GM23338 (cell line): ENCODE data around the gene GRK2. TPM values are rescaled to one million over a fixed set of nuclear protein-coding genes. Genes with fewer than 3 reads are reported as not detected.

Experiments used
- ATAC-seq: fragments of 200-7000 bp; cut with Tn5 transposase; 3 replicates; pipeline ENCODE4 v1.9.1; 2020
- DNase-seq: peaks from one replicate; pipeline ENCODE4 v3.0.0-alpha.2; 2015; ENCODE audit warnings: low spot score
- H2AFZ ChIP-seq: fragments of 200-600 bp; sonication (generic); 2 replicates; pipeline ENCODE4 v1.8.0; 2016; ENCODE audit warnings: antibody characterized with exemption, mild to moderate bottlenecking, moderate library complexity
- H3F3A ChIP-seq: fragments of 200-600 bp; sonication (generic); replicated peaks from 2 replicates; pipeline ENCODE4 v1.8.0; 2017; ENCODE audit warnings: antibody characterized with exemption, mixed run types, low read depth
- H3K27ac ChIP-seq: fragments of 200-600 bp; sonication (generic); 2 replicates; pipeline ENCODE4 v1.6.1; 2016; ENCODE audit warnings: low read depth
- H3K27me3 ChIP-seq: fragments of 200-600 bp; sonication (generic); 2 replicates; pipeline ENCODE4 v1.8.0; 2016; ENCODE audit warnings: mild to moderate bottlenecking, mixed run types, moderate library complexity; ENCODE audit not compliant: insufficient read depth
- H3K36me3 ChIP-seq: fragments of 200-600 bp; sonication (generic); 2 replicates; pipeline ENCODE4 v1.8.0; 2016; ENCODE audit warnings: mild to moderate bottlenecking; ENCODE audit not compliant: insufficient read depth
- H3K4me1 ChIP-seq: fragments of 200-600 bp; sonication (generic); 2 replicates; pipeline ENCODE4 v1.8.0; 2016; ENCODE audit warnings: mild to moderate bottlenecking, moderate library complexity; ENCODE audit not compliant: insufficient read depth
- H3K4me2 ChIP-seq: fragments of 200-600 bp; sonication (generic); 2 replicates; pipeline ENCODE4 v1.7.1; 2017; ENCODE audit warnings: mixed run types
- H3K4me3 ChIP-seq: fragments of 200-600 bp; sonication (generic); 2 replicates; pipeline ENCODE4 v1.6.1; 2016; ENCODE audit warnings: mixed run types
- H3K79me2 ChIP-seq: fragments of 200-600 bp; sonication (generic); replicated peaks from 2 replicates; pipeline ENCODE4 v1.8.0; 2017; ENCODE audit warnings: mild to moderate bottlenecking; ENCODE audit not compliant: insufficient read depth
- H3K9me2 ChIP-seq: fragments of 200-600 bp; sonication (generic); 2 replicates; pipeline ENCODE4 v1.8.0; 2017; ENCODE audit not compliant: insufficient read depth
- H4K20me1 ChIP-seq: fragments of 200-600 bp; sonication (generic); replicated peaks from 2 replicates; pipeline ENCODE4 v1.8.0; 2017; ENCODE audit warnings: mild to moderate bottlenecking; ENCODE audit not compliant: insufficient read depth
- H3K27ac Mint-ChIP-seq: 2 replicates; pipeline ENCODE4 v1.8.0; 2020; ENCODE audit warnings: inconsistent platforms, mild to moderate bottlenecking, moderate library complexity, mixed read lengths
- H3K27me3 Mint-ChIP-seq: 3 replicates; pipeline ENCODE4 v1.8.0; 2022; ENCODE audit warnings: low read depth, mild to moderate bottlenecking, moderate library complexity, mixed read lengths, inconsistent platforms; ENCODE audit not compliant: insufficient read depth, poor library complexity
- H3K36me3 Mint-ChIP-seq: 3 replicates; pipeline ENCODE4 v1.8.0; 2021; ENCODE audit warnings: low read depth, mild to moderate bottlenecking, inconsistent platforms, moderate library complexity, mixed read lengths
- H3K4me1 Mint-ChIP-seq: 3 replicates; pipeline ENCODE4 v1.8.0; 2020; ENCODE audit warnings: mild to moderate bottlenecking, inconsistent platforms, mixed read lengths
- H3K4me3 Mint-ChIP-seq: 3 replicates; pipeline ENCODE4 v1.8.0; 2021; ENCODE audit warnings: moderate library complexity, mild to moderate bottlenecking, inconsistent platforms, mixed read lengths
- H3K9me3 Mint-ChIP-seq: 3 replicates; pipeline ENCODE4 v1.8.0; 2020; ENCODE audit warnings: moderate library complexity, mild to moderate bottlenecking, inconsistent platforms, mixed read lengths
- CREB1 ChIP-seq: fragments of 250-450 bp; sonication (Bioruptor Pico); IDR thresholded peaks from 2 replicates; pipeline ENCODE4 v1.5.0; 2020; ENCODE audit warnings: low read depth, mild to moderate bottlenecking, moderate library complexity
- EZH2 ChIP-seq: fragments of 200-600 bp; sonication (generic); IDR thresholded peaks from one replicate; pipeline ENCODE4 v1.8.0; 2017; ENCODE audit warnings: antibody characterized with exemption, mild to moderate bottlenecking, low read depth; ENCODE audit not compliant: unreplicated experiment
- EZH2phosphoT487 ChIP-seq: fragments of 200-600 bp; sonication (generic); IDR thresholded peaks from one replicate; pipeline ENCODE4 v1.8.1; 2018; ENCODE audit warnings: antibody characterized with exemption; ENCODE audit not compliant: unreplicated experiment
- JUNB ChIP-seq: IDR thresholded peaks from one replicate; pipeline ENCODE4 v1.6.1; 2016; ENCODE audit warnings: antibody characterized with exemption; ENCODE audit not compliant: unreplicated experiment
- NANOG ChIP-seq: IDR thresholded peaks from 2 replicates; pipeline ENCODE4 v1.6.1; 2016; ENCODE audit warnings: antibody characterized with exemption, borderline replicate concordance
- POLR2AphosphoS5 ChIP-seq: IDR thresholded peaks from 2 replicates; pipeline ENCODE4 v1.6.1; 2016; ENCODE audit warnings: antibody characterized with exemption, low read depth
- STAT1 ChIP-seq: IDR thresholded peaks from one replicate; pipeline ENCODE4 v1.6.1; 2016; ENCODE audit warnings: antibody characterized with exemption; ENCODE audit not compliant: unreplicated experiment
- ZNF114 ChIP-seq: fragments of 250-450 bp; sonication (Bioruptor Pico); IDR thresholded peaks from 2 replicates; pipeline ENCODE4 v1.5.0; 2020; ENCODE audit warnings: mild to moderate bottlenecking, moderate library complexity
- ZNF331 ChIP-seq: fragments of 250-450 bp; sonication (Bioruptor Pico); IDR thresholded peaks from 2 replicates; pipeline ENCODE4 v1.5.0; 2020; ENCODE audit warnings: low read depth, mild to moderate bottlenecking, moderate library complexity
- polyA plus RNA-seq: library from polyadenylated mRNA; unstranded; fragments of >200 nt; fragmentation: Nextera tagmentation; extraction: Ambion mirVana; gene quantifications from 2 replicates; pipeline ENCODE4 v1.2.1, GENCODE V29; 2016
- total RNA-seq: library from RNA; depleted of rRNA; stranded (reverse); fragments of >200 nt; shearing (Covaris generic); gene quantifications from 2 replicates; pipeline ENCODE4 v1.2.3, GENCODE V29; 2014
- TF ChIP-seq, protein P1 (sequence below), 2 experiments: fragments of 200-600 bp in 1 of 2; sonication (generic) in 1 of 2; conservative IDR thresholded peaks; 2 replicates each; pipeline versions ENCODE4 v1.5.1 to v1.6.1; 2016 to 2017; ENCODE audit warnings: antibody characterized with exemption in 2 of 2, low read depth in 2 of 2, mild to moderate bottlenecking in 2 of 2, moderate library complexity in 1 of 2
- TF ChIP-seq, protein P2 (sequence below): IDR thresholded peaks from 2 replicates; pipeline ENCODE4 v1.6.1; 2016; ENCODE audit warnings: antibody characterized with exemption
- TF ChIP-seq, protein P3 (sequence below): fragments of 250-450 bp; sonication (Bioruptor Pico); IDR thresholded peaks from 2 replicates; pipeline ENCODE4 v1.5.0; 2020; ENCODE audit warnings: mild to moderate bottlenecking, moderate library complexity
- TF ChIP-seq, protein P4 (sequence below): IDR thresholded peaks from one replicate; pipeline ENCODE4 v1.6.1; 2018; ENCODE audit warnings: antibody characterized with exemption; ENCODE audit not compliant: unreplicated experiment

The GRK2 gene
- total and polyA plus RNA-seq, 2 experiments from 2014 or later, result 19.5 to 72.5 TPM

DNA sequence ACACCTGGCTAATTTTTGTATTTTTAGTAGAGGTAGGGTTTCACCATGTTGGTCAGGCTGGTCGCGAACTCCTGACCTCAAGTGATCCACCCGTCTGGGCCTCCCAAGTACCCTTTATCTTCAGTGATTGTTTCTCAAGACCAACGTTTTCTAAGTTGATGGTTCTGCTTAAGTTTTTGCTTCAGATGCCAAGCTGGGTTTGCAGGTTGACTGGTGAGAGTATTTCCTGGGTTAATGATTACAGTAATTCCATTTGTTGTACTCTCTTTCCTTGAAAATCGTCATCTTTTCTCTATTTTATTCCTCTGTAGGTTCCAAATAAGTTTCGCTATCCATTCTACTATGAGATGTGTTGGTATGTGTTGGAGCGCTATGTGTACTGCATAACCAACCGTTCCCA is 38.5 kb upstream of the GRK2 start:
- Histone ChIP-seq H3K79me2 (no peaks in the 10 kb centered on the region), H3K36me3 (peaks cover 33% of the 10 kb centered on the region), H3K4me3 (no peak overlapping the region)

More for the DNA sequence above, 38.5 kb upstream of the GRK2 start:
- no peak for DNase-seq
- H3K27ac ChIP-seq, result no peak overlapping the region
- no peak for ATAC-seq
- Mint-ChIP-seq H3K27me3 (peaks cover 2% of the 10 kb centered on the region), H3K4me3 (no peak overlapping the region), H3K4me1 (no peaks in the 10 kb centered on the region), H3K9me3 (peaks cover under 1% of the 10 kb centered on the region; the same call in 1 of the 3 replicates), H3K36me3 (peaks cover 81% of the 10 kb centered on the region), H3K27ac (no peak overlapping the region)
- no peak overlapping the region for H3K4me2 ChIP-seq
- TF ChIP-seq EZH2phosphoT487 (no peak), CREB1 (CRISPR knock-in tag) (no peak), STAT1 (no peak), ZNF331 (no peak), POLR2AphosphoS5 (no peak), EZH2 (no peak), ZNF114 (CRISPR knock-in tag) (no peak), NANOG (no peak), JUNB (no peak)
- TF ChIP-seq, protein P1, sequence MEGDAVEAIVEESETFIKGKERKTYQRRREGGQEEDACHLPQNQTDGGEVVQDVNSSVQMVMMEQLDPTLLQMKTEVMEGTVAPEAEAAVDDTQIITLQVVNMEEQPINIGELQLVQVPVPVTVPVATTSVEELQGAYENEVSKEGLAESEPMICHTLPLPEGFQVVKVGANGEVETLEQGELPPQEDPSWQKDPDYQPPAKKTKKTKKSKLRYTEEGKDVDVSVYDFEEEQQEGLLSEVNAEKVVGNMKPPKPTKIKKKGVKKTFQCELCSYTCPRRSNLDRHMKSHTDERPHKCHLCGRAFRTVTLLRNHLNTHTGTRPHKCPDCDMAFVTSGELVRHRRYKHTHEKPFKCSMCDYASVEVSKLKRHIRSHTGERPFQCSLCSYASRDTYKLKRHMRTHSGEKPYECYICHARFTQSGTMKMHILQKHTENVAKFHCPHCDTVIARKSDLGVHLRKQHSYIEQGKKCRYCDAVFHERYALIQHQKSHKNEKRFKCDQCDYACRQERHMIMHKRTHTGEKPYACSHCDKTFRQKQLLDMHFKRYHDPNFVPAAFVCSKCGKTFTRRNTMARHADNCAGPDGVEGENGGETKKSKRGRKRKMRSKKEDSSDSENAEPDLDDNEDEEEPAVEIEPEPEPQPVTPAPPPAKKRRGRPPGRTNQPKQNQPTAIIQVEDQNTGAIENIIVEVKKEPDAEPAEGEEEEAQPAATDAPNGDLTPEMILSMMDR (conservative IDR thresholded peaks at IDR 0.05; ENCODE audit: low read depth in 2 of 2), result no peak
- TF ChIP-seq, protein P2, sequence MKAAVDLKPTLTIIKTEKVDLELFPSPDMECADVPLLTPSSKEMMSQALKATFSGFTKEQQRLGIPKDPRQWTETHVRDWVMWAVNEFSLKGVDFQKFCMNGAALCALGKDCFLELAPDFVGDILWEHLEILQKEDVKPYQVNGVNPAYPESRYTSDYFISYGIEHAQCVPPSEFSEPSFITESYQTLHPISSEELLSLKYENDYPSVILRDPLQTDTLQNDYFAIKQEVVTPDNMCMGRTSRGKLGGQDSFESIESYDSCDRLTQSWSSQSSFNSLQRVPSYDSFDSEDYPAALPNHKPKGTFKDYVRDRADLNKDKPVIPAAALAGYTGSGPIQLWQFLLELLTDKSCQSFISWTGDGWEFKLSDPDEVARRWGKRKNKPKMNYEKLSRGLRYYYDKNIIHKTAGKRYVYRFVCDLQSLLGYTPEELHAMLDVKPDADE, result no peak
- TF ChIP-seq, protein P3, sequence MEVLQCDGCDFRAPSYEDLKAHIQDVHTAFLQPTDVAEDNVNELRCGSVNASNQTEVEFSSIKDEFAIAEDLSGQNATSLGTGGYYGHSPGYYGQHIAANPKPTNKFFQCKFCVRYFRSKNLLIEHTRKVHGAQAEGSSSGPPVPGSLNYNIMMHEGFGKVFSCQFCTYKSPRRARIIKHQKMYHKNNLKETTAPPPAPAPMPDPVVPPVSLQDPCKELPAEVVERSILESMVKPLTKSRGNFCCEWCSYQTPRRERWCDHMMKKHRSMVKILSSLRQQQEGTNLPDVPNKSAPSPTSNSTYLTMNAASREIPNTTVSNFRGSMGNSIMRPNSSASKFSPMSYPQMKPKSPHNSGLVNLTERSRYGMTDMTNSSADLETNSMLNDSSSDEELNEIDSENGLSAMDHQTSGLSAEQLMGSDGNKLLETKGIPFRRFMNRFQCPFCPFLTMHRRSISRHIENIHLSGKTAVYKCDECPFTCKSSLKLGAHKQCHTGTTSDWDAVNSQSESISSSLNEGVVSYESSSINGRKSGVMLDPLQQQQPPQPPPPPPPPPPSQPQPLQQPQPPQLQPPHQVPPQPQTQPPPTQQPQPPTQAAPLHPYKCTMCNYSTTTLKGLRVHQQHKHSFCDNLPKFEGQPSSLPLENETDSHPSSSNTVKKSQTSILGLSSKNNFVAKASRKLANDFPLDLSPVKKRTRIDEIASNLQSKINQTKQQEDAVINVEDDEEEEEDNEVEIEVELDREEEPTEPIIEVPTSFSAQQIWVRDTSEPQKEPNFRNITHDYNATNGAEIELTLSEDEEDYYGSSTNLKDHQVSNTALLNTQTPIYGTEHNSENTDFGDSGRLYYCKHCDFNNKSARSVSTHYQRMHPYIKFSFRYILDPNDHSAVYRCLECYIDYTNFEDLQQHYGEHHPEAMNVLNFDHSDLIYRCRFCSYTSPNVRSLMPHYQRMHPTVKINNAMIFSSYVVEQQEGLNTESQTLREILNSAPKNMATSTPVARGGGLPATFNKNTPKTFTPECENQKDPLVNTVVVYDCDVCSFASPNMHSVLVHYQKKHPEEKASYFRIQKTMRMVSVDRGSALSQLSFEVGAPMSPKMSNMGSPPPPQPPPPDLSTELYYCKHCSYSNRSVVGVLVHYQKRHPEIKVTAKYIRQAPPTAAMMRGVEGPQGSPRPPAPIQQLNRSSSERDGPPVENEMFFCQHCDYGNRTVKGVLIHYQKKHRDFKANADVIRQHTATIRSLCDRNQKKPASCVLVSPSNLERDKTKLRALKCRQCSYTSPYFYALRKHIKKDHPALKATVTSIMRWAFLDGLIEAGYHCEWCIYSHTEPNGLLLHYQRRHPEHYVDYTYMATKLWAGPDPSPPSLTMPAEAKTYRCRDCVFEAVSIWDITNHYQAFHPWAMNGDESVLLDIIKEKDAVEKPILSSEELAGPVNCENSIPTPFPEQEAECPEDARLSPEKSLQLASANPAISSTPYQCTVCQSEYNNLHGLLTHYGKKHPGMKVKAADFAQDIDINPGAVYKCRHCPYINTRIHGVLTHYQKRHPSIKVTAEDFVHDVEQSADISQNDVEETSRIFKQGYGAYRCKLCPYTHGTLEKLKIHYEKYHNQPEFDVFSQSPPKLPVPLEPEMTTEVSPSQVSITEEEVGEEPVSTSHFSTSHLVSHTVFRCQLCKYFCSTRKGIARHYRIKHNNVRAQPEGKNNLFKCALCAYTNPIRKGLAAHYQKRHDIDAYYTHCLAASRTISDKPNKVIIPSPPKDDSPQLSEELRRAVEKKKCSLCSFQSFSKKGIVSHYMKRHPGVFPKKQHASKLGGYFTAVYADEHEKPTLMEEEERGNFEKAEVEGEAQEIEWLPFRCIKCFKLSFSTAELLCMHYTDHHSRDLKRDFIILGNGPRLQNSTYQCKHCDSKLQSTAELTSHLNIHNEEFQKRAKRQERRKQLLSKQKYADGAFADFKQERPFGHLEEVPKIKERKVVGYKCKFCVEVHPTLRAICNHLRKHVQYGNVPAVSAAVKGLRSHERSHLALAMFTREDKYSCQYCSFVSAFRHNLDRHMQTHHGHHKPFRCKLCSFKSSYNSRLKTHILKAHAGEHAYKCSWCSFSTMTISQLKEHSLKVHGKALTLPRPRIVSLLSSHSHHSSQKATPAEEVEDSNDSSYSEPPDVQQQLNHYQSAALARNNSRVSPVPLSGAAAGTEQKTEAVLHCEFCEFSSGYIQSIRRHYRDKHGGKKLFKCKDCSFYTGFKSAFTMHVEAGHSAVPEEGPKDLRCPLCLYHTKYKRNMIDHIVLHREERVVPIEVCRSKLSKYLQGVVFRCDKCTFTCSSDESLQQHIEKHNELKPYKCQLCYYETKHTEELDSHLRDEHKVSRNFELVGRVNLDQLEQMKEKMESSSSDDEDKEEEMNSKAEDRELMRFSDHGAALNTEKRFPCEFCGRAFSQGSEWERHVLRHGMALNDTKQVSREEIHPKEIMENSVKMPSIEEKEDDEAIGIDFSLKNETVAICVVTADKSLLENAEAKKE, result no peak
- TF ChIP-seq, protein P4, sequence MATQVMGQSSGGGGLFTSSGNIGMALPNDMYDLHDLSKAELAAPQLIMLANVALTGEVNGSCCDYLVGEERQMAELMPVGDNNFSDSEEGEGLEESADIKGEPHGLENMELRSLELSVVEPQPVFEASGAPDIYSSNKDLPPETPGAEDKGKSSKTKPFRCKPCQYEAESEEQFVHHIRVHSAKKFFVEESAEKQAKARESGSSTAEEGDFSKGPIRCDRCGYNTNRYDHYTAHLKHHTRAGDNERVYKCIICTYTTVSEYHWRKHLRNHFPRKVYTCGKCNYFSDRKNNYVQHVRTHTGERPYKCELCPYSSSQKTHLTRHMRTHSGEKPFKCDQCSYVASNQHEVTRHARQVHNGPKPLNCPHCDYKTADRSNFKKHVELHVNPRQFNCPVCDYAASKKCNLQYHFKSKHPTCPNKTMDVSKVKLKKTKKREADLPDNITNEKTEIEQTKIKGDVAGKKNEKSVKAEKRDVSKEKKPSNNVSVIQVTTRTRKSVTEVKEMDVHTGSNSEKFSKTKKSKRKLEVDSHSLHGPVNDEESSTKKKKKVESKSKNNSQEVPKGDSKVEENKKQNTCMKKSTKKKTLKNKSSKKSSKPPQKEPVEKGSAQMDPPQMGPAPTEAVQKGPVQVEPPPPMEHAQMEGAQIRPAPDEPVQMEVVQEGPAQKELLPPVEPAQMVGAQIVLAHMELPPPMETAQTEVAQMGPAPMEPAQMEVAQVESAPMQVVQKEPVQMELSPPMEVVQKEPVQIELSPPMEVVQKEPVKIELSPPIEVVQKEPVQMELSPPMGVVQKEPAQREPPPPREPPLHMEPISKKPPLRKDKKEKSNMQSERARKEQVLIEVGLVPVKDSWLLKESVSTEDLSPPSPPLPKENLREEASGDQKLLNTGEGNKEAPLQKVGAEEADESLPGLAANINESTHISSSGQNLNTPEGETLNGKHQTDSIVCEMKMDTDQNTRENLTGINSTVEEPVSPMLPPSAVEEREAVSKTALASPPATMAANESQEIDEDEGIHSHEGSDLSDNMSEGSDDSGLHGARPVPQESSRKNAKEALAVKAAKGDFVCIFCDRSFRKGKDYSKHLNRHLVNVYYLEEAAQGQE, result no peak
- H3K9me2 ChIP-seq, result no peaks in the 10 kb centered on the region
- H2AFZ ChIP-seq, result no peak overlapping the region
- no peaks in the 10 kb centered on the region for H3K4me1 ChIP-seq
- 0 out of 2 replicates have a peak, but pooled peaks cover 3% of the 10 kb centered on the region for H3F3A ChIP-seq
- peaks cover 5% of the 10 kb centered on the region; the same call in 1 of the 2 replicates for H4K20me1 ChIP-seq
- no peaks in the 10 kb centered on the region for H3K27me3 ChIP-seq
